Activated CD4-positive, alpha-beta memory T cell treated with anti-CD3 and anti-CD28 coated beads, Interleukin-2, amount 10 ng/mL, durations not matched to agents 7 days and 5 days (primary cell): ENCODE data around the gene PEAR1. TPM values are rescaled to one million over a fixed set of nuclear protein-coding genes. Genes with fewer than 3 reads are reported as not detected.

Experiments
- CTCF ChIA-PET: fragments of 350-600 bp; sonication (Branson Sonifier 250); formaldehyde crosslinking; loops from one replicate; lab custom pipeline; 2021; ENCODE audit warnings: antibody characterized with exemption, inconsistent platforms; lab: Charles Lee
- POLR2A ChIA-PET: fragments of 350-600 bp; sonication (Branson Sonifier 250); formaldehyde crosslinking; loops from one replicate; lab custom pipeline; 2021; ENCODE audit warnings: antibody characterized with exemption; lab: Charles Lee
- DNase-seq: peaks from one replicate; pipeline ENCODE4 v3.0.0-alpha.2; 2020
- H3K27ac Mint-ChIP-seq: one replicate; pipeline ENCODE4 v1.8.0; 2021; ENCODE audit warnings: mild to moderate bottlenecking, mixed read lengths
- H3K27me3 Mint-ChIP-seq: one replicate; pipeline ENCODE4 v1.8.0; 2021; ENCODE audit warnings: mixed read lengths
- H3K36me3 Mint-ChIP-seq: one replicate; pipeline ENCODE4 v1.8.0; 2021; ENCODE audit warnings: low read depth, mixed read lengths
- H3K4me1 Mint-ChIP-seq: one replicate; pipeline ENCODE4 v1.8.0; 2021; ENCODE audit warnings: mixed read lengths
- H3K4me3 Mint-ChIP-seq: one replicate; pipeline ENCODE4 v1.8.0; 2021; ENCODE audit warnings: mild to moderate bottlenecking, mixed read lengths
- H3K9me3 Mint-ChIP-seq: one replicate; pipeline ENCODE4 v1.8.0; 2021; ENCODE audit warnings: mixed read lengths
- total RNA-seq, 2 experiments: library from RNA; stranded (reverse); gene quantifications; one replicate each; pipeline ENCODE4 v1.2.3, GENCODE V29; 2021

PEAR1 gene
- total RNA-seq, 2 experiments from 2014 or later, result 0.05 TPM; not detected in 1

- ChIA-PET CTCF (no interaction called here), POLR2A (no interaction called here)
- Mint-ChIP-seq H3K36me3 (peaks cover 8% of the 10 kb centered on the region), H3K27ac (no peak overlapping the region), H3K4me1 (peaks cover 16% of the 10 kb centered on the region), H3K27me3 (no peaks in the 10 kb centered on the region), H3K4me3 (no peak overlapping the region), H3K9me3 (no peaks in the 10 kb centered on the region)
- DNase-seq, result no peak
Measured at GRCh38 chr1:156956333-156956732, 62.8 kb downstream of the PEAR1 start.

GRCh38 chr1:156957634-156958033 lies 64.1 kb downstream of the PEAR1 start:
- Mint-ChIP-seq H3K27ac (no peak overlapping the region), H3K27me3 (no peaks in the 10 kb centered on the region), H3K4me3 (no peak overlapping the region), H3K9me3 (no peaks in the 10 kb centered on the region), H3K4me1 (peaks cover 26% of the 10 kb centered on the region), H3K36me3 (peaks cover 12% of the 10 kb centered on the region)
- DNase-seq, result no peak
- ChIA-PET CTCF (no interaction called here), POLR2A (no interaction called here)

DNA sequence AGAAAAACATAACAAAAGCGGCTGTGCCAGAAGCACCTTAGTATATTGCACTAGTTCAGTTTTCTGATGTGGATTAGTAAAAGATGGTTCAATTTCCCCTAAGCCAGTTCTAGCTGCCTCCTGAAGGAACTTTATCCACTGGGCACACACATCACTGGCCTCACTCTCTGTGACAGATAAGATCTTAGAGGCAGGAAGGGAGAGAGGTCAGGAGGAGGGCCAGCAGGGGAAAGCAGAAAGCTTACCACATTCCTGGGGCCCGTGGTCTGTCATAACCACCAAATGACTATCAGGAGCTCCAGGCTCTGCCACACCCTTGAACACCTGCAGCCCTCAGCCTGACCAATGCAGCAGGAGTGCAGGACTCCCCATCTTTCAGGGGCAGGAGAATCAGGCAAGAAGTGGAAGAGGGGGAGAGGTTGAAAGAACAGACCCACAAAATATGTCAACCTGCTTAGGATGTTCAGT lies 64.8 kb downstream of the PEAR1 start:
- no peak for DNase-seq
- Mint-ChIP-seq H3K27me3 (no peaks in the 10 kb centered on the region), H3K4me1 (peaks cover 31% of the 10 kb centered on the region), H3K36me3 (peaks cover 12% of the 10 kb centered on the region), H3K27ac (no peak overlapping the region), H3K4me3 (no peak overlapping the region), H3K9me3 (no peaks in the 10 kb centered on the region)
- ChIA-PET CTCF (interaction anchor here (1.0 to 2.7 kb wide), 3 partner anchors 12 to 269 kb away, joined by 3 to 12 read pairs (median 6); no protein-coding TSS in a partner anchor), POLR2A (interaction anchor here (0.6 kb wide), 1 partner anchor 19 kb away, joined by 3 read pairs; no protein-coding TSS in a partner anchor)

GRCh38 chr1:156959414-156959813 lies 65.9 kb downstream of the PEAR1 start:
- CTCF ChIA-PET, result interaction anchor here (0.8 to 2.7 kb wide), 4 partner anchors 11 to 270 kb away, joined by 3 to 12 read pairs (median 4); no protein-coding TSS in a partner anchor
- H3K27ac Mint-ChIP-seq, result no peak overlapping the region
- H3K9me3 Mint-ChIP-seq, result no peaks in the 10 kb centered on the region
- H3K27me3 Mint-ChIP-seq, result peaks cover 4% of the 10 kb centered on the region
- H3K4me1 Mint-ChIP-seq, result peaks cover 43% of the 10 kb centered on the region
- H3K4me3 Mint-ChIP-seq, result no peak overlapping the region
- no peak for DNase-seq
- peaks cover 12% of the 10 kb centered on the region for H3K36me3 Mint-ChIP-seq
- POLR2A ChIA-PET, result no interaction called here

- no peak for DNase-seq
- Mint-ChIP-seq H3K27ac (no peak overlapping the region), H3K4me3 (no peak overlapping the region), H3K27me3 (peaks cover 5% of the 10 kb centered on the region), H3K9me3 (no peaks in the 10 kb centered on the region), H3K4me1 (peaks cover 43% of the 10 kb centered on the region), H3K36me3 (peaks cover 12% of the 10 kb centered on the region)
- ChIA-PET POLR2A (no interaction called here), CTCF (interaction anchor here (0.8 to 2.7 kb wide), 4 partner anchors 10 to 70 kb away, joined by 3 to 12 read pairs (median 5); no protein-coding TSS in a partner anchor)
Measured at GRCh38 chr1:156959925-156960324, 66.4 kb downstream of the PEAR1 start.

GRCh38 chr1:156961709-156962108 lies 68.2 kb downstream of the PEAR1 start:
- Mint-ChIP-seq H3K4me3 (no peak overlapping the region), H3K4me1 (peaks cover 43% of the 10 kb centered on the region), H3K27ac (no peak overlapping the region), H3K9me3 (no peaks in the 10 kb centered on the region), H3K36me3 (peaks cover 12% of the 10 kb centered on the region), H3K27me3 (peaks cover 22% of the 10 kb centered on the region)
- DNase-seq, result peak; percentile 52
- POLR2A ChIA-PET, result no interaction called here
- CTCF ChIA-PET, result interaction anchor here (0.6 to 1.8 kb wide), 6 partner anchors 9 to 69 kb away, joined by 3 to 6 read pairs (median 4); no protein-coding TSS in a partner anchor

DNA sequence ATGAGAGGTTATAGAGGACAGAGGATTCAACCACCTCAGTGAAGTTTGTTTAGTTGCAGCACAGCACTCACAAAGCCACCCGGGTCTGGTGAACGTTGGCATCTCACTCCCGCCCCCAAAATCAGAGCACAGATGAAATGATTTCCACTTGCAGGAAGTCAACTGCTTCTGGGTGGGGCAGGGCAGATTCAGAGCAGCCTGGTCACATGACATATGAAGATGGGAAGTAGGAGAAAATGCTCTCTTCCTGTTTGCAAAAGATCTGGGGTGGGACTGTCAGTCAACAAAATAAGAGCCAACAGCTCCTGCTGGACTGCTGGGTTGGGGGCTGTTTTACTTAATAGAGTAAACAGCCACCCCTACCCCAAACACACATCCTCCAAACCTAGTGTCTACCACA lies 70.1 kb downstream of the PEAR1 start:
- ChIA-PET POLR2A (interaction anchor here (0.7 kb wide), 1 partner anchor 296 kb away, joined by 3 read pairs; no protein-coding TSS in a partner anchor), CTCF (interaction anchor here (1.8 to 1.9 kb wide), 2 partner anchors 15 to 52 kb away, joined by 4 to 5 read pairs; no protein-coding TSS in a partner anchor)
- Mint-ChIP-seq H3K36me3 (peaks cover 8% of the 10 kb centered on the region), H3K27ac (peak overlapping the region; percentile 62), H3K27me3 (peaks cover 27% of the 10 kb centered on the region), H3K4me1 (peaks cover 36% of the 10 kb centered on the region), H3K4me3 (peak overlapping the region; percentile 76), H3K9me3 (no peaks in the 10 kb centered on the region)
- DNase-seq, result peak; percentile 64

DNA sequence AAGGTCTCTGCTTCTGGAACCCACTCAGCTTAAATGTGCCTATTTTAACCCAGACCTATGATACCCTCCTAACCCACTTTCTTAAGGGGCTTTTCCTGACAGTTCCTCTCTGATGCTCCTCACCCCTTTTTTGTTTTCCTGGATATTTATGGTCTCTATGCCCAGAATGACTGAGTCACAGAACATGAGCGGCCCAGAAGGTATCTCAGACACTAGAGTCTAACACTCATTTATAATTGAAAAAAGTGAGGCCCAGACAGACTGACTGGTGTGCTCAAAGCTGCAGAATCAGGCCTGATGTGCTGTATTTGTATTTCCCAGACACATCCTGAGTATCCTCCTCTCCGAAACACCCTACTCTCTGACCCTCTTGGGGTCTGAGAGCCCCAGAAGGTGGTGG lies 70.9 kb downstream of the PEAR1 start:
- Mint-ChIP-seq H3K27me3 (peaks cover 29% of the 10 kb centered on the region), H3K27ac (no peak overlapping the region), H3K36me3 (peaks cover 8% of the 10 kb centered on the region), H3K4me3 (no peak overlapping the region), H3K9me3 (no peaks in the 10 kb centered on the region), H3K4me1 (peaks cover 32% of the 10 kb centered on the region)
- ChIA-PET CTCF (interaction anchor here (1.9 kb wide), 1 partner anchor 16 kb away, joined by 5 read pairs; no protein-coding TSS in a partner anchor), POLR2A (no interaction called here)
- DNase-seq, result no peak

Other genes with a start within 250 kb of the PEAR1 start
- not detected for gene NES, start 216.3 kb upstream of the PEAR1 start, total RNA-seq
- 1 to 10 TPM in 1 of 2 experiments, under 1 TPM in 1; 0.58 to 1.2 TPM for gene CRABP2, start 188.1 kb upstream of the PEAR1 start, total RNA-seq
- gene METTL25B, start 165.2 kb upstream of the PEAR1 start, total RNA-seq, result 10 to 100 TPM; 40.3 to 44.3 TPM
- 10 to 100 TPM; 42.0 to 43.3 TPM for gene ISG20L2, start 165.0 kb upstream of the PEAR1 start, total RNA-seq
- 10 to 100 TPM; 40.3 to 43.8 TPM for gene MRPL24, start 152.6 kb upstream of the PEAR1 start, total RNA-seq
- gene HDGF, start 142.0 kb upstream of the PEAR1 start, total RNA-seq, result 100 to 1,000 TPM; 222 to 229 TPM
- gene PRCC, start 126.2 kb upstream of the PEAR1 start, total RNA-seq, result 10 to 100 TPM; 61.6 to 74.1 TPM
- 100 to 1,000 TPM; 192 to 193 TPM for gene SH2D2A, start 76.9 kb upstream of the PEAR1 start, total RNA-seq
- gene INSRR, start 34.6 kb upstream of the PEAR1 start, total RNA-seq, result under 1 TPM; 0.08 to 0.13 TPM
- 1 to 10 TPM; 1.6 to 1.8 TPM for gene NTRK1, start 32.9 kb upstream of the PEAR1 start, total RNA-seq
- not detected for gene LRRC71, start 26.9 kb downstream of the PEAR1 start, total RNA-seq
- 10 to 100 TPM; 14.9 to 15.8 TPM for gene ARHGEF11, start 152.0 kb downstream of the PEAR1 start, total RNA-seq
- gene ETV3L, start 206.1 kb downstream of the PEAR1 start, total RNA-seq, result not detected
- 10 to 100 TPM; 47.5 to 51.1 TPM for gene ETV3, start 244.7 kb downstream of the PEAR1 start, total RNA-seq